HS-27A (cell line): Measurements from ENCODE around the gene GPR137.

Experiments used
- DNase-seq: peaks from one replicate; pipeline ENCODE4 v3.0.0-alpha.2; 2012; ENCODE audit warnings: low read depth, missing footprints

Gene GPR137

DNA sequence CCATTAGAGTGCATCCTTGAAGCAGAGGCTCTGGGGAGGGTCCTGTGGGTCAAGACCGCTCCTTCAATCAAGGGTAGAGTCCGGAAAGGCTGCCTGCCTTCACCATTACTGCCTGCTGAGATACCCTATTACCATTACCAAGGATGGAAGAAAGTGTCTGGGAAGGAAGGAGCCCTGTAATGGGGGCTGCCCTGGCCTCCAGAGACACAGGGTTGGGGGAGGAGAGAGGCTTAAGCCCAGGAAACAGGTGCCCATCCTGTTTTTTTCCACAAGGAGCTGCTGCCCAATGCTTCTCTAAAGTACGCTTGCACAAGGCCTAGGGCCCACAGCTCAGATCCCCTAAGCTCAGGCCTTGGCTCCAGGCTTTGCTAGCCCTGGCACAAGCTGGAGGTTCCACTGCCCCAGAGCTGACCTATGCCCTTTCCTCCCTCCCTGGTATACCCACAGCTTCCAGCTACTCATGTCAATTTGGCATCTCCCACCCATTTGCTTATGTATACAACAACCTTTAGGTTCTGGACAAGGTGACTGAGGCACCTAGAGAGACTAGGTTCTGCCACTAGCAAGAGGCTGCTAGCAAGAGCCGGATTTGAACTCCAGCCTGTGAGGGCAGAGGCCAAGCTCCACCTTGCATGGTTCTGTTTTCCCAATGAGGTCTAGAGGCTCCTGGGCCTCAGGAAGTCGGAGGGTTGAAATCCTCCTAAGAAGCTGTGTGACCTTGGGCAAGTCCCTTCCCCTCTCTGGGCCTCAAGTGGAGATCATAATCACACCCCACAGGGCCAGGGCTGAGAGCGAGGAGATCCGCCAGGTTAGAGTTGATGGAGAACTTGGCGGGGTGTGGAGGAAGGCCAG is 35.9 kb upstream of the GPR137 start:
- DNase-seq, result no peak

DNA sequence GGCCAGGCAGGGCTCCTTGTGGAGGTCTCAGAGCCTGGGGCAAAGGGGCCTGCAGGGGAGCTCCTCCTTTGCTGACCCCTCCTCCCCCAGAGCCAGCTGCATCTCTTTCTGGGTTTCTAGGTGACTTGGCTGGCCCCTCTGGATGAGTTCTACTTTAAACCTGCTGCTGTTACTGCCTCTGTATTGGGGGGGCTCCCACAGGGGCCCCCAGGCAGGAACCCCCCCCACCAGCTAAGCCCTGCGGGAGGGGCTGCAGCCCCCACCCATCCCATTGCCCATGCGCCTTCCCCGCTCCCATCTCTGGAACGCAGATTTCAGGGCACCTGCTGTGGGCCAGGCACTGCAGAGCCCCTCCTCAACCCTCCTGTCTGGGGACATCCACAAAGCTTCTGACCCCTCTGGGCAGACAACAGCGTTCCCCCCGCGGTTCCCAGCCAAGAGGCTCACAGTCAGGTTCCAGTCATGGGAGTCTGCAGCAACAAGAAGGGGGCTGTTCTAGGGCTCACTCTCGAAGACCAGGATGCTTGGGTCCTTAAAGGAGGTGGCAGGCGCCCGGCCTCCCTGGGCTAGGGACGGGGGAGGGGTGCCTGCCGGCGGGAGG is 35.1 kb upstream of the GPR137 start:
- no peak for DNase-seq

DNA sequence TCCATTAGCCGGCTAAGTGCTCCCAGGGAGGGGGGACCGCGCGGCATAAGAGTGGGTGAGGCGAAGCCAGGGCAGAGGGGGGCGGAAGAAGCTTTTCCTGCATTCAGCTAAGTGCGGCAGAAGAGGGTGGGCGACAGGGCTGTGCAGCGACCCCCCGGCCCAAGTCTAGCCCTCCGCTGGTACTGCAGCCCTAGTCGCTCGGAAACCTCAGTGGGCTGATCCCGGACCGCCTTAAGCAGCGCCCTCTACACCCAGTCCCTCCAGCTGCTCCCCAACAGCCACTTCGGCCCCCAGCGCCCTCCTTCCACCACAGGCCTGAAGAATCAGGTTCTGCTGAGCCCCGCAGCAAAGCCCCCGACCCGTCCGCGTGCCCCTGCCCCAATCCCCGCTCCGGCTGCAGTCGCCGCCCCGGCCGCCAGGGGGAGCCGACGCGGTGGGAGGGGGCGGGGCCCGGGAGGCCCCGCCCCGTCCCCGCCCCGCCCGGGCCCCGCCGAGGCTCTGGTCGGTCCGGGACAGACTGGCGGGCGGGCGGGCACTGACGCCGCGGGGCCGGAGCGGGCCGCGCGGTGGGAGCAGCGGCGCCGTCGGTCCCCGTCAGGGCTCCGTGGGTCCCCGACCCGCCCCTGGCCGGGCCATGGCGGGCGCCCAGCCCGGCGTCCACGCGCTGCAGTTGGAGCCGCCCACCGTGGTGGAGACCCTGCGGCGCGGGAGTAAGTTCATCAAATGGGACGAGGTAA is 34.5 kb upstream of the GPR137 start, which contains the start of gene PLCB3:
PLCB3 (plus strand) TSS at position 515 of the 737 bp plus-strand sequence; CDS start at position 635, 120 bp downstream.
- DNase-seq, result no peak

DNA sequence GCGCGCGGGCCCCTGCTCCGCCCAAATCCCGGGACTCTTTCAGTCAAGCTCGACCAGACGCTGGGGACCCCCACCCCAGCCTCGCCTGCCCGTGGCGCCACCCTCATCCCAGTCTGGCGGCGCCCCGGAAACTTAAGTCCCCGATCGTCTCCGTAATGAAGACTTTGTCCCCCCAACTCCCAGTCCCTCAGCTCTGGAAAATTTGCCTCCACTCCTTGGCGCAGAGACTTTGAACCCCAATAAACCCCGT is 34.0 kb upstream of the GPR137 start:
- DNase-seq, result no peak

DNA sequence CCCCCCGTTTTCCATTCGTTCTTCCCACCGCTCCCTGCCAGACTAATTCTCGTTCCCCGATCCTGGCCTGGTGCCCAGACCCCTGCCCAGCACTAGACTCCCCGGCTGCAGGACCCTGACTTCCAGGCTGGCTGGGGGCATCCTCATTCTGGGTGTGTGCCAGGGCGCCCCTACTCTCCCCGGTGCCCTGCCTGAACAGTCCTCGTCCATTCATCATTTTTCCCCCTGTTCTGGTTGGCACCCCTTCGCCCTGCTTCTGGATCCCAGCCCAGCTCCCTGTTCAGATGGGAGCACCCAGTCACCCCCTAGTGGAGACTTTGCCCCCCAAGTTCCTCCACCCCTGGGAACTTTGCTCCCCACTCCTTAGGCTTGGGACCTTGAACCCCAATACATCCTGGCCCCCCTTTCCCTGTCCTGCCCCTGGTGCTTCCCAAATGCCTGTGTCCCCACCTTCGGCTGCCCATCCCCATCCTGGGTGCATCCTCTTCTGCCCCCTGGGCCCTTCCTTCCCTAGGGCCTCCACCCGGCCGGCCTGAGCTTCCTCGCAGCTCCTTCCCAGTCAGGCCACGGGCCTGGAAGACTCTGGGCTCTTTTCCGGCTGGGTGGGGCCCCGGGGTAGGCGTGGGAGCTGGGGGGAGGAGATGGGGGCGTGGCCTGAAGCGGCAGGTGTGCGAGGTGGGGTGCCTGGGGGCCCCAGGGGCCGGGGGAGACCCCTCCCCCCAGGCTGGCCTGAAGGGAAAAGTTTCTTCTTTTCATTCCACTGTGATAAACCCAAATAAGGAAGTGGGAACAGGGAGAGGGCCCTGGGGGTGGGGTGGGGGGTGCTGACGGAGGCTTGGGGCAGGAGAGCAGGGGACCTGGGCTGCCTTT is 33.4 kb upstream of the GPR137 start:
- DNase-seq, result no peak

DNA sequence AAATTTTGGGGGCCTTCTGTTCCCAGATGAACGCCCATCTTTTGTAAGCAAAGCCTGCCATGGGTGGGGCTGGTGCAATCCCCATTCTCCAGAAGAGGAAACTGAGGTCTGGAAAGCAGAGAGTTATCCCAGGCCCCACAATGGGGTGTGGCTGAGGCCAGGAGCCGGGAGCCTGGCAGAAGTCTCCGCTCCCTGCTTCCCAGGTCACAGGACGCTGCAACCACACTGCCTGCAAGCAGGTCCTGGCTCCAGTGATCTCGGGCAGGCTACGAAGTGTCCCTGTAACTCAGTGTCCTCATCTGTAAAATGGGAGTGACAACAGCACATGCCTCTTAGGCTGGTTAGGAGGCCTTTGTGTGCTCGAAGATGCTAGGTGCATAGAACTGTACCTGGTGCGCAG is 32.6 kb upstream of the GPR137 start:
- no peak for DNase-seq

DNA sequence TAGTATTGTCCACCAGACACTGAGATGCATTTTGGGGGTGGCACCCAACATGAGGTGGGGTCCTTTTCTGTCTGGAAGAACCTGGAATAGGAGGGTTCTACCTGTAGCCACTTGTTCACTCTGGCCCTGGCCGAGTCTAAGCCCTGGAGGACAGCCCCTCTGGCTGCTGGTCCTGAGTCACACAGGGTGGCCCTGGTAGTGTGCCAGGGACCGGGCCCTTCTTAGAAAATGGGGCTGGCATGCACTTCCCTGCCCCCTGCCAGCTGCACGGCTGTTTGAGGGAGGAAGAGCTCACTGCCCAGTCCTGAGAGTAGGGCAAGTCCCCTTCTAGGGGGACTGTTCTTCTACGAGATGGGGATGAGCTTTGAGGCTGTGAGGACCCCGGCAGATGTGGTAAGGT is 32.2 kb upstream of the GPR137 start:
- no peak for DNase-seq

DNA sequence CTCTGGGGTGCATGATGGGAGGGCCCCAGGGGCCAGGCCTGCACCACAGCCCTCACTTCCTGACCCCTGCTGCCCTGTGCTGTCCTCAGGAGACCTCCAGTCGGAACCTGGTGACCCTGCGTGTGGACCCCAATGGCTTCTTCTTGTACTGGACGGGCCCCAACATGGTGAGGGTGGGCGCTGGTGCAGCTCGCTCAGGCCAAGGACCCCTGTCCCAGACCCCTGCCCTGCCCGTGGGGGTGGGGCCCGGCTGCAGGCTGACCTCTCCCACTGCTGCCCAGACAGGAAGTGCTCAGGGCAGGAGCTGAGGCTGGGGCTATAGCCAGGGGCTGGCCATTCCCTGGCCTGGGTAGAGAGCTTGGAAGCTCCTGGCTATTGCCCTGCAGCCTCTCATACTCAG is 31.3 kb upstream of the GPR137 start:
- DNase-seq, result no peak

DNA sequence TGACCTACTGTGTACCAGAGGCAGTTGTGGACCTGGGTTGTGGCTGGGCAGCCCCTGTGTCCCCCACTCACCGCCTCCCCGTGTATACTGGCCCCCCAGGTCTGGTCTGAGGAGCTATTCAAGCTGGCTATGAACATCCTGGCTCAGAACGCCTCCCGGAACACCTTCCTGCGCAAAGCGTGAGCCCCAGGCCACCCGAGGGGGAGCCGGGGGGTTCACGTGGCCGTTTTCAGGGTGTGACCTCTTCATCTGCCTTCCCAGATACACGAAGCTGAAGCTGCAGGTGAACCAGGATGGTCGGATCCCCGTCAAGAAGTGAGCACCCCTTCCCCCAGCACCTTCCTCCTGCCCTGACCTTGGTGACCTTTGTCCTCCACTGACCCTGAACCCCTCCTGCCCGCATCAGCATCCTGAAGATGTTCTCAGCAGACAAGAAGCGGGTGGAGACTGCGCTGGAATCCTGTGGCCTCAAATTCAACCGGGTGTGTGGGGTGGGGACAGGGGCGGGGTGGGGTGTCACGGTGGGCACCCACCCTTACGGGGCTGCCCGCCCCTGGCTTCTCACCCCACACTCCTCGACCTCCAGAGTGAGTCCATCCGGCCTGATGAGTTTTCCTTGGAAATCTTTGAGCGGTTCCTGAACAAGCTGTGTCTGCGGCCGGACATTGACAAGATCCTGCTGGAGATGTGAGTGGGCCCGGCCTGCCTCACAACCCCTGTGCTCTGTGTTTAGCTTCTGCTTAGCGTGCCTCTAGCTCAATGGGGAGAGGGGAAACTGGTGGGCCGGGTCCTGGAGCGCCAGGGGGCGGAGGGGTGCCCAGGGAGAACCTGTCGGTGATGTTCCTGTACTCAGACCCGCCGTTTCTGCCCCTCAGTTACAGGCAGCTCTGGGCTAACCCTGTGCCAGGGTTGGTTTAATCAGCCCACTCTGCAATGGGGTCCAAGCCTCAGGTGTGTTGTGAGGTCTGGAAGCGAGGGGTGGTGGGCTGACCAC is 30.2 kb upstream of the GPR137 start:
- no peak for DNase-seq

DNA sequence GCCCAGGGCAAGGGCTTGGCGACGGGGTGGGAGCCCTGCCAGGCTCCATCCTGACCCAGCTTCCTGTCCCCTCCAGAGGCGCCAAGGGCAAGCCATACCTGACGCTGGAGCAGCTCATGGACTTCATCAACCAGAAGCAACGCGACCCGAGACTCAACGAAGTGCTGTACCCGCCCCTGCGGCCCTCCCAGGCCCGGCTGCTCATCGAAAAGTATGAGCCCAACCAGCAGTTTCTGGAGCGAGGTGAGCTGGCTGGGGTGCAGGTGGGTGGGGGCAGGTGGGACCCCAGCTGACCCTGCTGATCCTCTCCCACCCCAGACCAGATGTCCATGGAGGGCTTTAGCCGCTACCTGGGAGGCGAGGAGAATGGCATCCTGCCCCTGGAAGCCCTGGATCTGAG is 29.3 kb upstream of the GPR137 start:
- DNase-seq, result no peak

DNA sequence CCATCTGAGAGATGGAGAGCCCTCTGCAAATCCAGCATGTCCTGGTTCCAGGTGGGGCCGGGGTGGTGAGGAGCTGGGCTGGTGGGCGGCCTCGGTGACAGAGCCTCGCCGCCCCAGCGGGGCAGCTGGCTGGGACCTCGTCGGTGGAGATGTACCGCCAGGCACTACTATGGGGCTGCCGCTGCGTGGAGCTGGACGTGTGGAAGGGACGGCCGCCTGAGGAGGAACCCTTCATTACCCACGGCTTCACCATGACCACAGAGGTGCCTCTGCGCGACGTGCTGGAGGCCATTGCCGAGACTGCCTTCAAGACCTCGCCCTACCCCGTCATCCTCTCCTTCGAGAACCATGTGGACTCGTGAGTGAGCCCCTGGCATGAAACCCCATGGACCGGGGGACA is 27.3 kb upstream of the GPR137 start:
- no peak for DNase-seq

DNA sequence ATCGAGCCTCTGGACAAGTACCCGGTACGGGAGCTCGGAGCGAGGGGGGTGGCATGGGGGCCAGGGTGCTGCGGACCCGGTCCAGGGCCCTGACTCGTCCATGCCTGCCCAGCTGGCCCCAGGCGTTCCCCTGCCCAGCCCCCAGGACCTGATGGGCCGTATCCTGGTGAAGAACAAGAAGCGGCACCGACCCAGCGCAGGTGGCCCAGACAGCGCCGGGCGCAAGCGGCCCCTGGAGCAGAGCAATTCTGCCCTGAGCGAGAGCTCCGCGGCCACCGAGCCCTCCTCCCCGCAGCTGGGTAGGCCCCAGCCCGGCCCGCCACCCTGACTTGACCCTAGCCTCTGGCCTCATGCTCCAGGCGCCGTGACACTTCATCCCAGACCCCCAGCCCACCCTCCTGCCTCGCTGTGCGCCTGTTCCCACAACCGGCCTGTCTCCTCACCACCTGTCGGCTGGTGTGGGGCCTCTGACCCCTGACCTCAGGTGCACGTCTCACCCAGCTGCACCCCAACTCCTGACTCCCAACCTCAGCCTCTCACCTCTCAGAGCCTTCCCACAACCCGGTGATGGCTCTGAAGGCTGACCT is 26.6 kb upstream of the GPR137 start:
- no peak for DNase-seq

DNA sequence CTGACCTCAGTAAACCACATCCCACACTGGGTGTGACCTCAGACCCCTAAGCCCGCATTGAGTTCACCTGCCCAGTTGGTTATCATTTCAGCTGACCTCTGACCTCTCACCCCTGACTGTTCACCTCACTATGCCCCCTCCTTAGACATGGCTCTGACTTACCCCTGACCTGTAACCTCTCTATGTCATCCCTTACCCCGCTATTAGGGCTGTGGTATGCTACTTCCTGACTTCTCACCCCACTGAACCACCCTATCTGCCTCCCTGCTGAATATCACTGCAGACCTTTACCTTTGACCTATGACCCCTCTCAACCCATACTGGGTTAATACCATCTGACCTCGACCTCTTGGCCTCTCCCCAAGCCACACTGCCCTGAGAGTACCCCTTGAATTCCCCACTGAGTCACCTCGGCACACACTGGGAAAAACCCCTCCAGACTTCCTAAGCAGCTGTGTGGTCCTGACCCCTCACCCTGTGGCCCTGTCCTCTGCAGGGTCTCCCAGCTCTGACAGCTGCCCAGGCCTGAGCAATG is 26.0 kb upstream of the GPR137 start:
- no peak for DNase-seq

DNA sequence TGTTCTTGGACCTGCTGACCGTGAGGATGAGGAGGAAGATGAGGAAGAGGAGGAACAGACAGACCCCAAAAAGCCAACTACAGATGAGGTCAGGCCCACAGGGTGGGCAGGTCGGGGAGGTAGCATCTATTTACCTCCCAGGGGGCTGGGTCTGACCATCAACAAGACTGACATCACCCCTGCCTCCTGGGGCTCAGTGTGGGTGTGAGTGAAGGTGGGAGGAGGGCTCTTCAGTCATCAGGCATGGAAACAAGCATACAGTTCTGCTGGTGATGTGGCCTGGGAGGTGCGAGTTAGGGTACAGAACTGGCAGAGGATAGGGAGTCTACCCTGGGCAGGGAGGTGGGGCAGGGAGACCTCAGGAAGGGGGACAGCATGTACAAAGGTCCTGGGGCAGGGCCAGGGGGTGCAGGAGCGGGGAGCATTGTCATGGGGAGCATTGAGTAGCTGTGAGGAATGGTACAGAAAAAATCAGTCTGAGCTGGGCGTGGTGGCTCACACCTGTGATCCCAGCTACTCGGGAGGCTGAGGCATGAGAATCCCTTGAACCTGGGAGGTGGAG is 25.4 kb upstream of the GPR137 start:
- no peak for DNase-seq

DNA sequence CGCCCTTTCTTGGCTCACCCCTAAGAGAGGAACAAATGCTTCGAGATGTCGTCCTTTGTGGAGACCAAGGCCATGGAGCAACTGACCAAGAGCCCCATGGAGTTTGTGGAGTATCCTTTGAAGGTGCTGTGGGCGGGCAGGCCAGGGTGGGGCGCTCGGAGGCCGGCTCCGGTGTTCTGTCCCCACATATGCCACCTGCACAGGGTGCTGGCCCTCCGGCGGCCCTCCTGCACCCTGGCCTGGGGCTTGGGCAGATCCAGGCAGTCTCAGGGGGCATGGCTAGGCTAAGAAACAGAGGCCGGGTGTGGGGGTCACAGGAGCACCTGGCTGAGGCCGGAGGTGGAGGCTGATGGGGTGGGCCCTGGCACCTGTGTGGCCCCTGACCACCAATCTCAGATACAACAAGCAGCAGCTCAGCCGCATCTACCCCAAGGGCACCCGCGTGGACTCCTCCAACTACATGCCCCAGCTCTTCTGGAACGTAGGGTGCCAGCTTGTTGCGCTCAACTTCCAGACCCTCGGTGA is 24.0 kb upstream of the GPR137 start:
- no peak for DNase-seq

DNA sequence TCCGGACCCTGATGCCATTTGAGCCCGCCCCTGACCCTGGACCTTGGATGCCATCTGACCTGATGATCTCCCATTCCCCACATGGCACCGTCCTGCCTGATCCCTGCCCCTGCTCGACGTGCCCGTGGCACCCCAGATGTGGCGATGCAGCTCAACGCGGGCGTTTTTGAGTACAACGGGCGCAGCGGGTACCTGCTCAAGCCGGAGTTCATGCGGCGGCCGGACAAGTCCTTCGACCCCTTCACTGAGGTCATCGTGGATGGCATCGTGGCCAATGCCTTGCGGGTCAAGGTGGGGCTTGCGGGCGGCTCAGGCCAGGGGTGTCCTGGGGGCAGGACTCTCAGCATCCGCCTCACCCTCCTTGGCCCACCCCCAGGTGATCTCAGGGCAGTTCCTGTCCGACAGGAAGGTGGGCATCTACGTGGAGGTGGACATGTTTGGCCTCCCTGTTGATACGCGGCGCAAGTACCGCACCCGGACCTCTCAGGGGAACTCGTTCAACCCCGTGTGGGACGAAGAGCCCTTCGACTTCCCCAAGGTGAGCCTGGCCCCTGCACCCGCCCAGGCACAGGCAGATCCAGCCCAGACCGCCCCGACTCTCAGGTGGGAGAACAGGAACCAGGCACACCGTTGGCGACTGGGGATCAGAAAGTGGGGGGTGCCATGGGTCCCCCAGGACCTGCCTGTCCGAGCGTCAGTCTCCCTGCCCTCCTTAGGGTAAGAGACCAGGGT is 23.2 kb upstream of the GPR137 start:
- no peak for DNase-seq

DNA sequence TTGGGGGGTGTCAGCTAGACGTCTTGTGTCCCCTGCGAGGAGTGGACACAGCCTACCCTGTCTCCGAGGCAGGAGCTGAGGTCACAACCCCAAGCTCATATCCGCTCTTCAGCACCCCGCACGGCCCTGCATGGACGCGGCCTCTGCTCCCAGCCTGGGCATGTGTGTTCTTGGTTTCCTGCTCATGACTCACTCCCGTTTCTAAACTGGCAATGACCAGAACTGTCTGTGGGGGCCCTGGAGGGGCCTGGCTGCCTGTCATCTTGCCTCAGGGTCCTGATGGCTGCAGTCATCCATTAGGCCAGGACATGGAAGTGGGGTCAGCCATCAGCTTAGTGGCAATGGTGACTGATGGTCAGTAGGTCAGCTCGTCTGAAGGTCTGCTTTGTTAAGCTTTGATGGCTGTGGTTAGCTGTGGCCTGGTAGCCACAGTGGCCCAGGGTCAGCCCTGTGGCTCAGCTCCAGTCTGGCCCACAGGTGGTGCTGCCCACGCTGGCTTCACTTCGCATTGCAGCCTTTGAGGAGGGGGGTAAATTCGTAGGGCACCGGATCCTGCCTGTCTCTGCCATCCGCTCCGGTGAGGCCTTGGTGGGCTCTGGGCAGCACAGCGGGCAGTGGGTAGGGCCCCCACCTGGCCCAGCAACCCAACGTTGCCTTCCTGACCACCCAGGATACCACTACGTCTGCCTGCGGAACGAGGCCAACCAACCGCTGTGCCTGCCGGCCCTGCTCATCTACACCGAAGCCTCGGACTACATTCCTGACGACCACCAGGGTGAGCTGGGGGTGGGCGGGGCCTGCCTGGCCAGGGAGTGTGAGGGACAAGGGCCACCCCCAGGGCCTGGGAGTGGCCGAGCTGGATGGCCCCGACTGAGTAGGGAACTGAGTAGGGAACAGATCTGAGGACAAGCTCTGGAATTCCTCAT is 22.4 kb upstream of the GPR137 start:
- no peak for DNase-seq

DNA sequence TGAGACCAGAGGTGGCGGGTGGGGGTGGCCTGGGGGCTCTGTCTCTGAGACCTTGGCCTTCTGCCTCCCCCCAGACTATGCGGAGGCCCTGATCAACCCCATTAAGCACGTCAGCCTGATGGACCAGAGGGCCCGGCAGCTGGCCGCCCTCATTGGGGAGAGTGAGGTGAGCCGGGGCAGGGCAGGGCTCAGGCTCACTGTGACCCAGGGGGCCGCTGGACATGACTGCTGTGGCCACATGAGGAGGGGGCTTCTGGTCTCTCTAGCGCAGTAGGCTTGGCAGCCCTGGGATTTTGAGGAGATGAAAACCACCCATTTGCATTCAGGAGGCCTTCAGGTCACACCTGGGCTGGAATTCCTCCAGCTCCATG is 21.7 kb upstream of the GPR137 start:
- no peak for DNase-seq
